SIG-M5 (cell line): ENCODE data around the gene LDLRAD1.
"Not testable (repeated sequence)": the region's sequence is repeated elsewhere in the genome, so short reads cannot be mapped to it uniquely, and the experiment has no call there.

Experiments used
- DNase-seq: peaks from one replicate; lab custom pipeline; 2025; lab: John Stamatoyannopoulos, UW

Gene LDLRAD1

DNA sequence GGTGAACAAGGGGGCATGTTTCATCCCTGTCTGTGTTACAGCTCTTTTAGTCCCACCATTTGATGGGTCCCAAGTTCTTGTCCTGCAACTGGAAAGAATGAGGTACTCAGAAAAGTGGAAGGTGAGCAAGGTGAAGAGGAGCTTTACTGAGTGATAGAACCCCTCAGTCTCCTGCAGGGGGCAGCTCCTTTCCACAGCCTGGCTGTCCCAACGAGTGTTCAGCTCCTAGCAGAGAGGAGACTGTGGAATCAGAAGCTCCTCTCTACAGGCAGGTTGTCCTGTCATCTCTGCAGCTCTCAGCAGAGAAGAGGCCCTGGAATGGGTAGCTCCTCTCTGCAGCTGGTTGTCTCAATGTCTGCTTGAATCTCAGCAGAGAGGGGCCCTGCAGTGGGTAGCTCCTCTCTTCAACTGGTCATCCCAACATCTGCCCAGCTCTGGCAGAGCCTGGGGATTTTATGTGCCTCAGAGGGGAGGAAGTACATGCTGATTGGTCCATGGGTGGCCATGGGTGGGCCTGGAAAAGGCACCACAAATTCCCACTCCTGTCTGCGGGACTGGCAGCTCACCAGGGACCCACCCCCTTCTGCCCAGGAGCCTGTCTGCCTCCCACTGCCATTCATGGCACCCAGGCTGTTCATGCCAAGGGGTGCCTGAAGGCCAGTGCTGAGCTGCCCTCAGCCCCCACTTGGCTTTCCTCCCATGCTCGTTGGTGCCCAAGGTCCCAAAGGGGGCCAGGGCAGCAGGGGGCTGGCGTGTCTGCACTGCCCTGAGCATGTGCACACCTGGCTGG, 25.7 kb downstream of the LDLRAD1 start:
- DNase-seq: no peak

DNA sequence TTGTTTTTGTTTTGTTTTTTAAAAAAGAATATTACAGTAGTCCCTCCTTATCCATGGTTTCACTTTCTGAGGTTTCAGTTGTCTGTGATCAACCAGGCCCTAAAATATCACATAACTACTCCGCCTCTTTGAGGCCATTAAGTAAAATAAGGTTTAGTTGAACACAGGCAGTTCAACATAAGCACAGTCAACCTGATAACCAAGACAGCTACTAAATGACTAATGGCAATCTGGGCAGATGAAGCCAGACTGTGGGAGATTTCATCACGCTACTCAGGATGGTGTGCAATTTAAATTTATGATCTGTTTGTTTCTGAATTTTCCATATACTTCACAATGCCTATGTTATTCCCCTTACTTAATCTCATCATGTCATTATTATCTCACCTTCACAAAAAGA, 30.1 kb downstream of the LDLRAD1 start:
- DNase-seq: no peak

DNA sequence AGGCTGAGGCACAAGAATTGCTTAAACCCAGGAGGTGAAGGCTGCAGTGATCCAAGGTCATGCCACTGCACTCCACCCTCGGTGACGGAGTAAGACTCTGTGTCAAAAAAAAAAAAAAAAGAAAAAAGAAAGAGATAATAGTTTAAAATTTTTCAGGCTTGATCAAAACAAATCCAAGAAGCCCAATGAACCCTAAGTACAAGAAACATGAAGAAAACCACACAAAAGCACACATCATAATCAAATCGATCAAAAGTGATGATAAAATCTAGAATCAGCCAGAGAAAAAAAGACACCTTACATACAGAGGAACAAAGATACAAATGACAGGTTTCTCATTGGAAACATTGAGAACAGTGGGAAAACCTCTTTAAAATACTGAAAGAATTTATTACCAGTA, 31.5 kb downstream of the LDLRAD1 start:
- DNase-seq: no peak

DNA sequence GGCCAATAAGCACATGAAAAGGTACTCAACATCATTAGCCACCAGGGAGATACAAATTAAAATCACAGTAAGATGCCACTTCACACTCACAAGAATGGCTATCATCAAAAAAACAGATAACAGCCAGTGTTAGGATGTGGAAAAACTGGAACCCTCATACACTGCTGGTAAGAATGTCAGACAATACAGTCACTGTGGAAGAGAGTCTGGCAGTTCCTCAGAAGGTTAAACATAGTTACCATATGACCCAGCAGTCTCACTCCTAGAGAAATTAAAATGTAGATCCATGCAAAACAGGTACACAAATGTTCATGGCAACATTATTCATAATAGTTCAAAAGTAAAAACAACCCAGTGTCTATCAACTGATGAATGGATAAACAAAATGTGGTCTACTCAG, 33.3 kb downstream of the LDLRAD1 start:
- no peak for DNase-seq

DNA sequence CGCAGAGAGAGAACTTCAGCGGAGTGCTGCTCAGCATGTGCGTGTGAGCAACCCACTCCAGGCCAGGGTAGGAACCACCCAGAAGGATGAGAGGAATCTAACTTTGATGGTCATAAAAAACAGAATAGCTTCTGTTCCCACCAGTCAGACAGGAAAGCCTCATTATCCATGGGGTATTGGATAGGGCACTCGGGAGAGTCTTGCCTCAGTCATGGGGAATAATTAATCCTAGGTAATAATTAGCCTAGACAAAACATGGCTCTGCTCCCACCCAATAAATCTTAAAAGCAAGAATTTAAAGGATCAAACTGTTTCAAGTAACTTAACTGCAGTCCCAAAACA, 35.3 kb downstream of the LDLRAD1 start:
- DNase-seq: no peak

DNA sequence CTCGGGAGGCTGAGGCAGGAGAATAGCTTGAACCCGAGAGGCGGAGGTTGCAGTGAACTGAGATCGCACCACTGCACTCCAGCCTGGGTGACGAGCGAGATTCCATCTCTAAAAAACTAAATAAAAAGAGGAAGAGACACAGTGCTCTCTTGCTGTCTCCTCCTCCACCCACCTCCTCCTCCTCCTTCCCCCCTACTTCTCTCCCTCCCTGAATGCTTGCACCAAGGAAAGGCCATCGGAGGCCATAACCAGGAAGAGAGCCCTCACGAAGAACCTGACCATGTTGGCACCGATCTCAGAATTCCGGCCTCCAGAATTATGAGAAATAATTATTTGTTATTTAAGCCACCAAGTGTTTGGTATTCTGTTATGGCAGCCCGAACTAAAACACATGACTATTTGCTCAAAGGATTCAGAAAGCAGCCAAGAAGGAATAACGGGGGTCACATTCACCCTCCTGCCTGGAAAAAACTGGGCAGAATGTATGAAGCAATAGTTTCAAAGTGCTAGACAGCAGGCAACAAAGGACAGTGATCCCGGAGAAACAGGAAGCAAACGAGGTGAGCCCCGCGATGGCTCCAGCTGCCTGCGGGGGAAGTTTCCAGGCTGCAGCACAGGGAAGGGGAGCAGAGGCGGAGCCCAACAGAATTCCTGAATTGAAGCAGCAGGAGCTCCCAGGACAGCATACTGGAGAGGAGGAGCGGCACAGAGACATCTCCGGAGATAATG, 35.8 kb downstream of the LDLRAD1 start:
- DNase-seq: no peak

DNA sequence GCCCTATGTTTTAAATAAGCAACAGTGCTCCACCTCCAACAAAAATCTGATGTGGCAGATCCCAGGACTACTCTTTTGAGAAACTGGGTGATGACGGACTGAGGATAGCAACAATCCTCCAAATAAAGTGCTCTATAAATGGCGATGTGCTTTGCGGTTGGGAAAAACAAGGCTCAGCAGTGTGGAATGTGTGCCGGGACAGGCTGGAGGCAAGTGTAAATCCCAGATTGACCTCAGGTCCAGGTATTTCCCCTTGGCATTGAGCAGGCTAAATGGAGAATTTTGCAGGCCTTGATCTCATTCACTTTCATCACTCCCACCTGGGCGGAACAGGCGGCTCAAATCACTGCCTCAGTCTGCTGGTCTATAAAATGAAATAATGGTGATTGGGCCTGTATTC, 36.8 kb downstream of the LDLRAD1 start:
- no peak for DNase-seq

DNA sequence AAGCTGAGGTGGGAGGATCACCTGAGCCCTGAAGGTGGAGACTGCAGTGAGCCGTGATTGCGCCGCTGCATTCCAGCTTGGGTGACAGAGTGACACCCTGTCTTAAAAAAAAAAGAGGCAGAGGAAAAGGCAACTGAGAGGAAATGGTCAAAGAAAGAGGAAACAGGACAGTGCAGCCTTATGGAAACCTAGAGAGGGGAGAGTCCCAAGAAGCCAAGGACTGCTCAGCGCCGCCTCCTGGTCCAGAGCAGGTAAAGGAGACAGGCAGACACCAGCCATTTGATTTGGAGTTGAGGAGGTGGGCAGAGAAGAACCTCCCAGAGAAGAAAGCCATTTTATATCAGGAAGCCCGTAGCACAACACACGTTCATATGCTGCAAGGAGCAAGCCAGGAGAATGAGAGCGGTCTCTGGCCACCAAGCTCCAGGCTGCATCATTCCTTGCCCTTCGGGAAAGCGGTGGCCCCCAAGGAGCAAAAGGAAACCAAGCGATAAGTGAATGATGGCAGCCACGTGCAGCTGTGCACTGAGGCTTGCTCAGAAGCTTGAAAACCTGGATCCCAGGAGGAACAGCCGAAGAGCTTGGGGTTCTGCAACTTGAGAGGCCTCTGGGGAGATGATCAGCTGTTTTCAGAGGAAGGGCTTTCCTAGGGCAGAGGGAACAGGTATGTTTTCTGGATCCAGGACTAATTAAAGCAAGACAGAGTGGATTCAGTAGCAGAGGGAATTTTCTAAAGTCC, 38.1 kb downstream of the LDLRAD1 start:
- DNase-seq: no peak

DNA sequence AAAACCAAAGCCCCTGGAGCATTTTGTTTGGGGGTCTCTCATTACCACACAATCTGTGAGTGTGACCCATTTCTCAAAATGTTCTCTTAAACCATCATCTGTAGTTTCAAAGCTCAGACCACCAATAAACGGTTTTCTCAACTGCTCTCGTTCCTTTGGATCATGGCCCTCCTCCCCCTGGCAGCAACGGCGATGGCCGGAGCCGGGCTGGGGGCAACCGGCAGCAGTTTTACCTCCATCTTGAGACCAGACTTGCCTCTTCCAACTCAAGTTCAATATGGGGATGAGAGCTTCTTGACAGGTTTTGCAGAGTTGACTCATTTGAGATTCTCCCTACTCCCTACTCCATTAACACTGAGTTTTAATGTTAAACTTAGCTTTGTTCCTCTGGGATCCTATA, 42.1 kb downstream of the LDLRAD1 start:
- DNase-seq: no peak

DNA sequence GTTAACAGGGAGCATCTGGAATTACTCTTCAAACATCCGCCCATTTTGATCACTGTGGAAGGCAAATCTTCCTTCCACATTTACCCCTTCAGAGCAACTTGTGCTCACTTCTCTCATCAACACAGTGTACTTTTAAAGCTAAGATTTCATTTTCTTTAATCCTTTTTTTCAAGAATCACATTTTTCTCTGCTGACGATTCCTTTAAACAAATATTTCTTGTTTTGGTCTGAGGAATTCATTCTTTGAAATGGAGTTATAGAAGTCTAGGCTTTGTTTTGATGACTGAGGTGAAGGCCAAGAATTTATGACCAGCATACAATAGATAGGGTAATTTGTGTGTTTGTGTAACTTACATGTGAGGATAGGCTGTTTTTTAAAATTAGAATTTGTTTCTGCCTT, 46.3 kb downstream of the LDLRAD1 start:
- no peak for DNase-seq

DNA sequence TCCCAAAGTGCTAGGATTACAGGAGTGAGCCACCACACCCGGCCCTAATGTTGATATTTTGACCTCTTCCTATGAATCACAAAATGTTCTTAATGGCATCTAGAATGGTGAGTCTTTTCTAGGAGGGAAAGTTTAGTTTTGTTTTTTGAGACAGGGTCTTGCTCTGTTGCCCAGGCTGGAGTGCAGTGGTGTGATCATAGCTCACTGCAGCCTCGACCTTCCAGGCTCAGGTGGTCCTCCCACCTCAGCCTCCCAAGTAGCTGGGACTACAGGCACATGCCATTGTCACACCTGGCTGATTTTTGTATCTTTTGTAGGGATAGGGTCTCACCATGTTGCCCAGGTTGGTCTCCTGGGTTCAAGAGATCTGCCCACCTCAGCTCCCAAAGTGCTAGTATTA, 48.7 kb downstream of the LDLRAD1 start:
- not testable (repeated sequence) for DNase-seq

DNA sequence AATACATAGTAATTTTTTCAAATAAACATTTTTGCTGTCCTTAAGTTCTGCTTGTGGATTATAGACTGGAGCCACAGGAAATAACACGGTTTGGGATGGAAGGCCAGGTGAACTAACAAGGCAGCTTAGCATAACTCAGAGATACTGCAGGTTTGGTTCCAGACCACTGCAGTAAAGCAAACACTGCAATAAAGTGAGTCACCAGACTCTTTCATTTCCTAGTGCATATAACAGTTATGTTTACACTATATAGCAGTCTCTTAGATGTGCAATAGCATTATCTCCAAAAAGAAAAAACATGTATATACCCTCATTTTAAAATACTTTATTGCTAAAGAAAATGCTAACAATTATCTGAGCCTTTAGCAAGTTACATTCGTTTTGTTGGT, 49.9 kb downstream of the LDLRAD1 start:
- DNase-seq: no peak

DNA sequence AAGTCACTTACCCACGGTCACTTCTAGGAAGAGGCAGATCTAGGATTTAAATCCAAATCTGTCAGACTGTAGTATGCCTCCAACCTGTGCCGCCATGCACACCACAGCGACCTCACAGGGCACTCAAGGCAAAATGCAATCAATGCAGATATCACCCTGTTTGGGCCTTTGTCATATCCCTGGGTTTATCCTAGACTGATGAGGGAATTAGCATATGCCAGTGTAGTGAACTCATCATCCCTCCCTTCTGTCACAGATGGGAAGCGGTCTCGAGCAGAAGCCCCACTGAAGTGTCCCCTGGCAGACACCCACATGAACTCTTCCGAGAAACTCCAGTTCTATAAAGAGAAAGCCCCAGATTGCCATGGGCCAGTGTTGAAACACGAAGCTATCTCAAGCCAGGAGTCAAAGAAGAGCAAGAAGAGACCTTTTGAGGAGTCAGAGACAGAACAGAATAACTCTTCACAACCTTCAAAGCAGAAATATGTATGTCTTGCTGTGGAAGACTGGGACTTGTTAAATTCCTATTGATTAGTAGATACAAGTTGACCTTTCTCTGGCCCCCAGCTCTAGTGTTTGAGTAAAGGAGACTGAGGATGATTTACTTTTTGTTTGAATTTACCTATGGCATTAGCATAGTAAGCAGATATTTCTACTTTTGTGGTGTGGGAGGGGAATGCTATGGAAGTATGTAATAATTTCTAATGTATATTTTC, 50.4 kb downstream of the LDLRAD1 start:
- DNase-seq: no peak

DNA sequence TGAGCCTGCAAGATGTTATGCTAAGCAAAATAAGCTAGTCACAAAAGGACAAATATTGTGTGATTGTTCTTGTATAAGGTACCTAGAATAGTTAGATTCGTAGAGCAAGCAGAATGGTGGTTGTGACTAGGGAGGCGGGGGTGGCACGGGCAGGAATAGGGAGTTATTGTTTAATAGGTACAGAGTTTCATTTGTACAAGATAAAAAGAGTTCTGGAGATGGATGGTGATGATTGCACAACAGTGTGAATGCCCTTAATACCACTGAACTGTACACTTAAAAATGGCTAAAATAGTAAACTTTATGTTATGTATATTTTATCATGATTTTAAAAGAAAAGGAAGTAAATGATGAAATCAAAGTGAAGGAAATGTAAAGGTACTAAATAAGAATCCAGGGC, 51.2 kb downstream of the LDLRAD1 start:
- no peak for DNase-seq

DNA sequence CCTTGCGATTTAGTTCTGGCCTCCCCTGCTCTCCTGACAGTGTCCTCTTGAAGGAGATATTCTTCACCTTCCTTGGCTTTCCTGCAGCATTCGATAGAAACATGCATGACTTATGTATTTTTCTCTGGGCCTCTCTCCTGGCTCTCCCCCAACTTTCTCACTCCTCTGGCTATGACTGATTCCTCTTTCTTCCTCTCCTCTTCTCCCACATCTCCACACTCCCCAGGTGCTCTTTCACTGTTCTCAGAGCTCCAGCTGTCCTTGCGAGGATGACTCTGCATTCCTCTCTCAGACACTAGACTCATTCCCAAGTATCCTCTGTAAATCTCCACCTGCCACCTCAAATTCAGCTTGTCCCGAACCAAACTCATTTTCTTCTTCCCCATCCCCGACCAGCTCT, 53.9 kb downstream of the LDLRAD1 start:
- no peak for DNase-seq

DNA sequence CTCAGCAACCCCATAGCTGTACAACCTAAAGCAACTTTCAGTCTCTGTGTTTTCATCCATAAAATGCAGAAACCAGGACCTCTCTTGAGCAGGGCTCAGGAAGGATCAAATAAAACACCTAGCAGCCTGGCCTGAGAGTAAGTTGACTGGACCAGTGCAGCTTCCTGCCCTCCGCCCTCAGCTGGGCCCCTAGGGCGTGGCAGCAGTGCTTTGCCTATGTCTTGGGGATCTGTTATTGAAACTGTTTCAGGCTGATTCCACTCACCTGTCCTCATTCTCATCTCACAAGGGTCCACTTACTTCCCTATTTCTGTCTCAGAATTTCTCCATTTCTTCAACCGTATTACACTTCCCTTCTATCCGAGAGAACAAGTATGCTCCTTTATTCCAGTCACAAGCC, 54.5 kb downstream of the LDLRAD1 start:
- DNase-seq: no peak

DNA sequence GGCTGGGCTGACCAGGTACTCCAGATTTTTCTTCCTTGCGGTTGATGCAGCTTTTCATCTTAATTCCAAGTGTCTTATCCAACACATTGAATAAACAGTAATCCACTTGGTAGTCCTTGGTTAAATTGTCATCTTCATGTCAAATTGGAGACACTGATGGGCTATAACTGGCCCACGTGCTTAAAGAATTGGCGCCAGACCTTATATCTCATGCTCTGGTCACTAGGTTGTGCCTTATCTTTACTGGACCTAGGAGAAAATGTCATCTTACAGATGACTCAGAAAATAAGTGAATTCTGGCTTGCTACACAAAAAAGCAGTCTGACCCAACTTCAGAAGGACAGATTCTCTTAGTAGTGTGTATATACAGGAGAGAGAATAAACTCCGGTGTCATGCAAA, 55.6 kb downstream of the LDLRAD1 start:
- DNase-seq: no peak

DNA sequence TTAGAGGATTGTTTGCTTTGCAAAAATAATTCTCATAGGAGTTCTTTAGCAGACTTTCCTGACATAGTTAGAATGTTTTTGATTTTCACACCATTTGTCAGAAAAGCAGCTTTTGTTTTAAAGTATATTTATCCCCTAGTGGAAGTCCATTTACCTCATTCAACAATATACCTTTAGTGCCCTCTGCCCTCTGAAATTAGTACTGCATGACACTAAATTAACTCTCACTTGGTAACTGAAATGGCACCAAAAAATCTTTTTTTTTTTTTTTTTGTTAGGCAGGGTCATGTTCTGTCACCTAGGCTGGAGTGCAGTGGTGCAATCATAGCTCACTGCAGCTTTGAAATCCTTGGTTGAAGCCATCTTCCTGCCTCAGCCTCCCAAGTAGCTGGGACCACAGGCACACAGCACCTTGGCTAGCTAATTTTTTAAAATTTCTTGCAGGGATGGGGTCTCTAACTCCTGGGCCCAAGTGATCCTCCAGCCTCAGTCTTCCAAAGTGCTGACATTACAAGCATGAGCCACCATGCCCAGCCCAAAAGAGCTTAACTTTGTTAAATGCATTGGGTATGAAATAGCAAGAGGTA, 58.2 kb downstream of the LDLRAD1 start:
- no peak for DNase-seq
